BLaER1 (cell line): ENCODE results near the gene NFS1.

Experiments
- H3K27ac ChIP-seq: shearing (Covaris generic); formaldehyde crosslinking; 2 replicates; pipeline ENCODE4 v1.8.1; 2022
- H3K27me3 ChIP-seq: shearing (Covaris generic); formaldehyde crosslinking; 2 replicates; pipeline ENCODE4 v1.8.1; 2022
- H3K36me3 ChIP-seq: shearing (Covaris generic); formaldehyde crosslinking; 2 replicates; pipeline ENCODE4 v1.8.1; 2022
- H3K4me1 ChIP-seq: shearing (Covaris generic); formaldehyde crosslinking; 2 replicates; pipeline ENCODE4 v1.8.1; 2022
- H3K4me2 ChIP-seq: shearing (Covaris generic); formaldehyde crosslinking; 2 replicates; pipeline ENCODE4 v1.8.1; 2022
- H3K4me3 ChIP-seq: shearing (Covaris generic); formaldehyde crosslinking; 2 replicates; pipeline ENCODE4 v1.8.1; 2022
- H3K9ac ChIP-seq: shearing (Covaris generic); formaldehyde crosslinking; 2 replicates; pipeline ENCODE4 v1.8.1; 2022
- H3K9me3 ChIP-seq: shearing (Covaris generic); formaldehyde crosslinking; 2 replicates; pipeline ENCODE4 v1.8.1; 2022
- H4K20me1 ChIP-seq: shearing (Covaris generic); formaldehyde crosslinking; 2 replicates; pipeline ENCODE4 v1.8.1; 2022
- Cebpa-rat ChIP-seq: shearing (Covaris generic); IDR thresholded peaks from 2 replicates; pipeline ENCODE4 v1.8.1; 2022

Gene NFS1

DNA sequence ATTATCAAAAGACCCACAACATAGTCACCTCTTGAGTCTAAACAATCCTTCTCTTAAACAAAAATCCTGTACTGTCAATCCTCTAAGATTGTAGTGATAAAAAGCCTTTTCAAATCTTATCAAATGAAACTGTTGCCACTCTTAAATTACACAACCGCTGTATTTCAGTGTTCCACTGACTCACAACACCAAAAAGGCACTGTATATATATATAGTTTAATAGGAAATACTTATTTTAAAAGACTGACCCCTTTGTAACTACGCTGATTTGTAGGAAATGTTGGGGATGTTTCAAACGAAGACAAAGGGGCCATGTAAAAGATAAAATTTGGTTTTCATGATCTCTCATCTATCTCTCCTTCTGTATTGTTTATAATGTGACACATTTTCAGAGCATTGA is 48.5 kb downstream of the NFS1 start:
- Histone ChIP-seq H3K36me3 (peaks cover 54% of the 10 kb centered on the region), H3K4me1 (no peaks in the 10 kb centered on the region), H4K20me1 (peaks cover 100% of the 10 kb centered on the region), H3K27me3 (no peaks in the 10 kb centered on the region), H3K27ac (no peak overlapping the region), H3K9me3 (no peaks in the 10 kb centered on the region), H3K4me2 (no peak overlapping the region), H3K4me3 (no peak overlapping the region), H3K9ac (no peak overlapping the region)
- no peak for TF ChIP-seq Cebpa-rat

DNA sequence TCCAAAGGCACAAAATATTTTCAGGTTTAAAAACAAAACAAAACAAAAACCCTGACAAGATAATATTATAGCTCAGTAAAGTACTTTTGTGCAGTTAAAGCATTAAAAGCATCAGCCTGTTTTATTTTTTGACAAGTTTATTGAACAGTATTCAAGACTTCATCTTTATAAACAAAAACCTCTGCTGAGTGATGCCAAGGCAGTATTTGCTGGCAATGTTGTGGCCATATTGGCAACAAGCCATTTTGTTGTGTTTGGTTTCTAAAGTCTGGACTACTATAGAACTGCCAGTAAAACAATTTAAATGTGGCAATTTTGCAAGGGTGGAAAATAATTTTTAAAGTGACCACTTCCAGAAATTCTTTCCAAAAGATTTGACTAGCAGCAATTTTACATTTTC is 50.3 kb downstream of the NFS1 start:
- no peak overlapping the region for H3K4me3 ChIP-seq
- no peak overlapping the region for H3K4me2 ChIP-seq
- no peaks in the 10 kb centered on the region for H3K4me1 ChIP-seq
- no peaks in the 10 kb centered on the region for H3K27me3 ChIP-seq
- H3K9ac ChIP-seq: no peak overlapping the region
- TF ChIP-seq Cebpa-rat: no peak
- H4K20me1 ChIP-seq: peaks cover 100% of the 10 kb centered on the region
- H3K9me3 ChIP-seq: no peaks in the 10 kb centered on the region
- H3K27ac ChIP-seq: no peak overlapping the region
- peaks cover 51% of the 10 kb centered on the region for H3K36me3 ChIP-seq

DNA sequence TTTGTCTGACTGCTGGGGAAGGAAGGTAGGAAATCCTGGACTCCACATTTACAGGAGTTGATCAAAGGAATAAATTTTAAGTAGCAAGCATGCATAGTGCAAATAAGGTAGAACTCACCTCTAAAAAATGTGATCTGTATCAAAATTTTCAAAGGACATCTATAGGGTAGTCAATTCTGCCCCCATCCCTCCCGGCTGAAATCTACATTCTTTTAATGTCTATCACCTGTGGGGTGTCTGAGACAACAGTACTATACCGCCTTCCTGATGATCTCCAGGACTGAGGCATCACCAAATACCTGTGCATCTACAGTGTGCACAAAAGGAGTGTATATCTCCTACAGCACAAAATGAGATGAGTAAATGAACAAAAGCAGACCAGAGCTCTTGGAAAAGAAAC is 54.3 kb downstream of the NFS1 start:
- no peaks in the 10 kb centered on the region for H3K27me3 ChIP-seq
- no peaks in the 10 kb centered on the region for H3K4me1 ChIP-seq
- no peak for TF ChIP-seq Cebpa-rat
- H3K27ac ChIP-seq: no peak overlapping the region
- H3K36me3 ChIP-seq: peaks cover 26% of the 10 kb centered on the region
- peaks cover 100% of the 10 kb centered on the region for H4K20me1 ChIP-seq
- H3K4me2 ChIP-seq: no peak overlapping the region
- no peak overlapping the region for H3K9ac ChIP-seq
- H3K4me3 ChIP-seq: no peak overlapping the region
- H3K9me3 ChIP-seq: no peaks in the 10 kb centered on the region

DNA sequence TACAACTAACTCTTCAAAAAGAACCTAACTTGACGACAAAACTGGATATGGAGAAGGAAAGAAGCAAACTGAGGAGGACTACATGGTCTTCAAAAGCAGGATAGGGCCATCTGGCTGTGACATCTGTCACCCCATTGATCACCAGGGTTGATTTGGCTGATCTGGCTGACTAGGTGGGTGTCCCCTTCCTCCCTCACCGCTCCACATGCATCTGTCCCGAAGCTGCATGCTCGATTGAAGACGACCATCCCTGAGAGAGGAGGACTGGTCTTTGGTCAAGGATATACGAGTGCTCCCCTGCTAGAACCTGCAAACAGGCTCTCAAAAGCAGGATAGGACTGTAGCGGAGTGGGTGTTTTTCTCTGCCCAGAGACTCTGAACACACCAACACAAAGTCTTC is 56.1 kb downstream of the NFS1 start:
- no peak overlapping the region for H3K4me2 ChIP-seq
- H3K4me3 ChIP-seq: no peak overlapping the region
- TF ChIP-seq Cebpa-rat: no peak
- peaks cover 100% of the 10 kb centered on the region for H4K20me1 ChIP-seq
- H3K9me3 ChIP-seq: no peaks in the 10 kb centered on the region
- no peaks in the 10 kb centered on the region for H3K4me1 ChIP-seq
- peaks cover 26% of the 10 kb centered on the region for H3K36me3 ChIP-seq
- H3K27ac ChIP-seq: no peak overlapping the region
- H3K27me3 ChIP-seq: no peaks in the 10 kb centered on the region
- no peak overlapping the region for H3K9ac ChIP-seq

DNA sequence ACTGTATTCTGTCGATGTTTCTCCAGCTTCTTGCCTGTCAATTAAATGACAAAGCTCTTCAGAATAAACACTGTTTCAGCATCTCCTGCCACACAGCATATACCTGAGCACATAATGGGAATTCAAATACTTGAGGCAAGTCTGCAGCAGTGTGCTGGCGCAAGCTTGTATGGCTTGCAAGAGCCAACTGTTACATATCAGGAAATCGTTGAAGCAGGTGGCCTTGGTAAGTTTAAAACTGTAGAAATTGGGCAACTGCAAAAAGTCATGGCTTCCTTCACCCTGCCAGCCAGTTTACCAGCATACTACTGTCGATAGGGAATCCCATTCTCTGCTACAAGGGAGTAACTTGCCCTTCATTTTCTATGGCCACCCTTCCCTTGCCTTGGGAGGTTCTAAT is 57.4 kb downstream of the NFS1 start:
- Histone ChIP-seq H3K4me1 (no peaks in the 10 kb centered on the region), H3K9ac (no peak overlapping the region), H3K4me3 (no peak overlapping the region), H3K27ac (no peak overlapping the region), H3K27me3 (no peaks in the 10 kb centered on the region), H3K36me3 (peaks cover 26% of the 10 kb centered on the region; the same call in 1 of the 2 replicates), H3K4me2 (no peak overlapping the region), H3K9me3 (no peaks in the 10 kb centered on the region), H4K20me1 (peaks cover 100% of the 10 kb centered on the region)
- no peak for TF ChIP-seq Cebpa-rat

DNA sequence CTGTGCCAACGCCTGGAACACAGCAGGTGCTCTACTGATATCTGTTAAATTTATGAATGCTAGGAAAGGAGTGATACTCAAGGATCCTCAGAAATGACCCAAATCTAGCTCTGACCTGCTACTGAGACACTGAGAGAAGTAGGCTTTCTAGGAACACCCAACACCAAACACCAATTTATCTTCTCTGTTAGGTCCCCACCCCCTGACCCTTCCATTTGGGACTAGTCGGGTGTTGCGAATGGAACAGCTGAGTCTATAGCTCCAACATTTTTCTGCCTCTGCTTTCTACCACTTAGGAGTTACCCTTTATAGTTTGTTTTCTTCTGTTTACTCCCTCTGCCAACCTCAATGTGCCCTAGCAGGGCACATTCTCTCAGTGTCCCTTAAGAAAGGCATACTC is 58.4 kb downstream of the NFS1 start:
- no peak for TF ChIP-seq Cebpa-rat
- Histone ChIP-seq H3K27ac (no peak overlapping the region), H3K4me3 (no peak overlapping the region), H4K20me1 (peaks cover 100% of the 10 kb centered on the region), H3K9ac (no peak overlapping the region), H3K27me3 (no peaks in the 10 kb centered on the region), H3K36me3 (peaks cover 26% of the 10 kb centered on the region; the same call in 1 of the 2 replicates), H3K4me1 (no peaks in the 10 kb centered on the region), H3K9me3 (no peaks in the 10 kb centered on the region), H3K4me2 (no peak overlapping the region)

DNA sequence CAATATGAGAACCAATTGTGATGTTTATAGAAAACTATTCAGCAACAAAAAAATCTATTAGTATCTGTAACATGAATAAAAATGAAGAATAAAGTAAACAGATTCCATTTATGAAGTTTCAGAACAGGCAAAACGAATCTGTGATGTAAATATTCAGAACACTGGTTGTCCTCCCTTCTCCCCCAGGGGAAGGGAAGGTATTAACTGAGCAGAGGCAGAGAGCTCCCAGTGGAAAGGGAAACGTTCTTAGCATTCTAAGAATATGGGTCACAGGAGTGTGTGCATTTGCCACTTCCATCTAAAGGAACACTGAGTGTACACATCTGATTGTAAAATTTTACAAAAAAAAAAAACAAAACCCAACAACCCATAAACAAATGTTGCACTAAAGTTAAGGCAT is 60.4 kb downstream of the NFS1 start:
- no peak overlapping the region for H3K9ac ChIP-seq
- no peak overlapping the region for H3K4me2 ChIP-seq
- TF ChIP-seq Cebpa-rat: no peak
- peaks cover 96% of the 10 kb centered on the region for H4K20me1 ChIP-seq
- no peak overlapping the region for H3K27ac ChIP-seq
- H3K4me1 ChIP-seq: no peaks in the 10 kb centered on the region
- no peaks in the 10 kb centered on the region for H3K9me3 ChIP-seq
- no peaks in the 10 kb centered on the region for H3K27me3 ChIP-seq
- H3K4me3 ChIP-seq: no peak overlapping the region
- peaks cover 26% of the 10 kb centered on the region; the same call in 1 of the 2 replicates for H3K36me3 ChIP-seq

DNA sequence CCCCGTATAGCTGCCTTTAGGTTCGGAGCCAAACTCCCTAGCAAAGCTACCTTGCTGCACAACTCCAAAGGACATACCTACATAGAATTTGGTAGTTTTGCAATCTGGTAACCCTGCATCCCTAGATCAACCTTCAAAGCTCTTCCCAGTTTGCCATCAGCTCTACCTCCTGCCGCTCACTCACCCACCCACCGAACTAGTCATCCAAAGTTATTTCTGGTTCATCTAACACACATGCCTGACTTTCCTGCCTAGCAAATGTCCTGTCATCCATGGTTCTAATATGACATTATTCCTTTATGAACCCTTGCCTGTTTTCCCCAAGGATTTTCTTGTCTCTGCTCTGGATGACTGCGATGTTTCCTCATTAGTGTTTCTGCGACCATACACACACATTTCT is 61.9 kb downstream of the NFS1 start:
- H3K36me3 ChIP-seq: peaks cover 30% of the 10 kb centered on the region
- H4K20me1 ChIP-seq: peaks cover 95% of the 10 kb centered on the region
- no peak overlapping the region for H3K4me3 ChIP-seq
- H3K27ac ChIP-seq: no peak overlapping the region
- no peaks in the 10 kb centered on the region for H3K9me3 ChIP-seq
- TF ChIP-seq Cebpa-rat: no peak
- H3K9ac ChIP-seq: no peak overlapping the region
- no peak overlapping the region for H3K4me2 ChIP-seq
- H3K4me1 ChIP-seq: no peaks in the 10 kb centered on the region
- H3K27me3 ChIP-seq: no peaks in the 10 kb centered on the region

DNA sequence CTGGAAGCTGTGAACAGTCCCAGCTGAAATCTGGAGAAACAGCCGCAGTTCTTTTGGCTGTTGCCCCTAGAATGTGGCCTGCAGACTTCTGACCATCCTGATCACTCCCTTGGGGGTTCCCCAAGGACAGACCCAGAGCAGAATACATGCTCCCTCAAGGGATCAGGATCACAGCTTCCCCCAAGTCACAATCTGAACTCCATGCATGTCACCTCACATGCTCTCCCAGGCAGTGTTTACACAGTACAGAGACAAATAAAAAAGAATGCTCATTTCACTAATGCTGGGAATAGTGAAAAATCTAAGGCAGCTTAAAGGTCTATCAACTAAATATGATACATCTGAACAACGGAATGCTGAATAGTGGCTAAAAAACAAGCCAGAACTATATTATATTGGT is 63.1 kb downstream of the NFS1 start:
- TF ChIP-seq Cebpa-rat: no peak
- H3K9me3 ChIP-seq: no peaks in the 10 kb centered on the region
- no peaks in the 10 kb centered on the region for H3K4me1 ChIP-seq
- no peak overlapping the region for H3K4me2 ChIP-seq
- H4K20me1 ChIP-seq: peaks cover 93% of the 10 kb centered on the region
- H3K27ac ChIP-seq: no peak overlapping the region
- H3K27me3 ChIP-seq: no peaks in the 10 kb centered on the region
- H3K9ac ChIP-seq: no peak overlapping the region
- peaks cover 42% of the 10 kb centered on the region for H3K36me3 ChIP-seq
- H3K4me3 ChIP-seq: no peak overlapping the region

DNA sequence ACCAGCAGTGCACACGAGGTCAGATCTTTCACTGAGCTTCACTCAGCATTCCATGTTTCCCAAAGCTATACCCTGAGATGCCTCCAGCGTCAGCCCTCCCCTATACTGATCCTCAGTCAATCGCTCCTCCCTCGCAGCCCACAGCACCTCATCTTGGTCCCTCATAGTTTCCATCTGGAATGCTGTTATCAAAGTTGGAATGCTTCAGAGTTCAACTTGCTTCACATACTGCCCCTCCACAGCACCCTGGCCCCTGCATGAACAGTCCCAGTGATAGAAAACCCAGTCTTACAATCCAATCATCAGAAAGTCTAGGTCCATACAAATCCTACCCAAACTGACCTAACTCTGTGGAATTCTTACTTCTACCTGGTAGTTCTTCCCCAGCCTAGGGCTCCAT is 63.5 kb downstream of the NFS1 start:
- H3K36me3 ChIP-seq: peaks cover 46% of the 10 kb centered on the region
- no peaks in the 10 kb centered on the region for H3K9me3 ChIP-seq
- peaks cover 88% of the 10 kb centered on the region for H4K20me1 ChIP-seq
- H3K4me3 ChIP-seq: no peak overlapping the region
- H3K4me2 ChIP-seq: no peak overlapping the region
- no peaks in the 10 kb centered on the region for H3K27me3 ChIP-seq
- H3K4me1 ChIP-seq: no peaks in the 10 kb centered on the region
- no peak overlapping the region for H3K27ac ChIP-seq
- TF ChIP-seq Cebpa-rat: no peak
- no peak overlapping the region for H3K9ac ChIP-seq

DNA sequence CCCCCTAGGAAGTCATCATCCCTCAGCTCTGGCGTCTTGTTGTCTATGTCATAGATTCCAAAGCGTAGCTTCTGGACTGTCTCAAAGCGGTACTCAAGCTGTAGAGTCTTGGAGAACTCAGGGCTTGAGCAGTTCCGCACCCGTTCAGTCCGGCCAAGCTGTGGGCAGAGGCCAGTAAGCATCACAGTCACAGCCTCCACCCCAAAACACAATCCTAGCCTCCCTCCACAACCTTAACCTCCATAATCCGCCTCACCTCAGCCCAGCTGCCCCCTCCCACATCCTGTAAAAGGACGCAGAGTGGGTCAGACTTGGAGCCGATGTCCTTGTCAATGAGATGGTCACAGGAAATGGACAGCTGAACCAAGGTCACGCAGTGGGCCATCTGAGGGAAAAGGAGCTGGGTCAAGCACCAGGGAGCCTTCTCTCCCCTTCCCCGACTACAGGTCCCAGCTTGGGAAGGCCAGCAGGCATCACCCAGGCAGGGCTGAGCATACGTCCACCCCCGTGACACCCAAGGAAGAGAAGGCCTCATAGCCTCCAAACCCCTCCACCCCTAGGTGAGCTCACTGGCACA is 66.5 kb downstream of the NFS1 start:
- Histone ChIP-seq H3K36me3 (peaks cover 76% of the 10 kb centered on the region), H3K9me3 (no peaks in the 10 kb centered on the region), H3K27me3 (no peaks in the 10 kb centered on the region), H4K20me1 (peaks cover 64% of the 10 kb centered on the region), H3K4me2 (no peak overlapping the region), H3K27ac (no peak overlapping the region), H3K9ac (no peak overlapping the region), H3K4me1 (no peaks in the 10 kb centered on the region), H3K4me3 (no peak overlapping the region)
- no peak for TF ChIP-seq Cebpa-rat
